ENCODE results near the gene ATAD3C. TPM values are rescaled to one million over a fixed set of nuclear protein-coding genes. Genes with fewer than 3 reads are reported as not detected.
"Not testable (repeated sequence)": the region's sequence is repeated elsewhere in the genome, so short reads cannot be mapped to it uniquely, and the experiment has no call there.

Gene ATAD3C
- polyA plus RNA-seq, 1 donor: 0.90 TPM

- no peak for DNase-seq
Observed at GRCh38 chr1:1479547-1480487, 30.3 kb downstream of the ATAD3C start.

GRCh38 chr1:1480488-1480867 is 31.0 kb downstream of the ATAD3C start:
- not testable (repeated sequence) for DNase-seq

GRCh38 chr1:1481811-1482210 is 32.3 kb downstream of the ATAD3C start:
- not testable (repeated sequence) for DNase-seq

- no peak for DNase-seq
Observed at GRCh38 chr1:1482856-1483255, 33.4 kb downstream of the ATAD3C start.

GRCh38 chr1:1483714-1484113 is 34.2 kb downstream of the ATAD3C start:
- no peak for DNase-seq

GRCh38 chr1:1484976-1485750 is 35.7 kb downstream of the ATAD3C start:
- DNase-seq: not testable (repeated sequence)

- DNase-seq: not testable (repeated sequence)
Observed at GRCh38 chr1:1485755-1486317, 36.3 kb downstream of the ATAD3C start.

- no peak for DNase-seq
Observed at GRCh38 chr1:1487701-1488100, 38.2 kb downstream of the ATAD3C start.

- no peak for DNase-seq
Observed at GRCh38 chr1:1489231-1489630, 39.7 kb downstream of the ATAD3C start.

GRCh38 chr1:1489861-1490260 is 40.4 kb downstream of the ATAD3C start:
- no peak for DNase-seq

GRCh38 chr1:1490633-1491230 is 41.2 kb downstream of the ATAD3C start:
- no peak for DNase-seq

GRCh38 chr1:1491601-1492000 is 42.1 kb downstream of the ATAD3C start:
- DNase-seq: no peak

- not testable (repeated sequence) for DNase-seq
Observed at GRCh38 chr1:1494311-1494710, 44.8 kb downstream of the ATAD3C start.

- not testable (repeated sequence) for DNase-seq
Observed at GRCh38 chr1:1495461-1495975, 46.0 kb downstream of the ATAD3C start.

GRCh38 chr1:1504777-1505365 is 55.4 kb downstream of the ATAD3C start:
- DNase-seq: peak; percentile 18

GRCh38 chr1:1505366-1505798 is 55.9 kb downstream of the ATAD3C start:
- not testable (repeated sequence) for DNase-seq

- not testable (repeated sequence) for DNase-seq
Observed at GRCh38 chr1:1505801-1506200, 56.3 kb downstream of the ATAD3C start.

GRCh38 chr1:1507305-1507704 is 57.8 kb downstream of the ATAD3C start:
- no peak for DNase-seq

GRCh38 chr1:1508775-1509464 is 59.4 kb downstream of the ATAD3C start:
- DNase-seq: not testable (repeated sequence)

GRCh38 chr1:1509465-1509850 is 60.0 kb downstream of the ATAD3C start:
- DNase-seq: not testable (repeated sequence)

- no peak for DNase-seq
Observed at GRCh38 chr1:1510912-1511532, 61.5 kb downstream of the ATAD3C start.
